ENCODE measurements around the gene IFITM10.

DNA sequence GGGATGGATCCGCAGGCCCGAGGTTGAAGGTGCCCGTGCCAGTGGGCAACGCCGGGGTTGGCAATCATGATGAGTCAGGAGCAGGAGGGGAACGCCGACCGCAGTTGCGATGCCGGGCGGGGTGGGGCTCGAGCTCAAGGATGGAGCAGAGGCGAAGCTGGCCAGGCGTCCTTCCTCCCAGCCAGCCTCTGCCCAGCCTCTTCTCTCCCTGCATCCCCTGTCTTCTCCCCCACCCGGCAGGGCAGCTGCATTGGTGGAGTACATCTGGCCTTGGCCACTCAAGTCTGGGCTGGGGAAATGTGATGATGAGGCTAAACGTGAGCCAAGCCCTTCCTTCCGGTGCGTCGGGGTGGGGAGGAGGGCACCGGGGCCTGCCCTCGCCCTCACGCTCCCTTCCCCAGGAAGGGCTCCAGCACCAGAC, 3.9 kb downstream of the IFITM10 start:
- TF ChIP-seq, protein P1, sequence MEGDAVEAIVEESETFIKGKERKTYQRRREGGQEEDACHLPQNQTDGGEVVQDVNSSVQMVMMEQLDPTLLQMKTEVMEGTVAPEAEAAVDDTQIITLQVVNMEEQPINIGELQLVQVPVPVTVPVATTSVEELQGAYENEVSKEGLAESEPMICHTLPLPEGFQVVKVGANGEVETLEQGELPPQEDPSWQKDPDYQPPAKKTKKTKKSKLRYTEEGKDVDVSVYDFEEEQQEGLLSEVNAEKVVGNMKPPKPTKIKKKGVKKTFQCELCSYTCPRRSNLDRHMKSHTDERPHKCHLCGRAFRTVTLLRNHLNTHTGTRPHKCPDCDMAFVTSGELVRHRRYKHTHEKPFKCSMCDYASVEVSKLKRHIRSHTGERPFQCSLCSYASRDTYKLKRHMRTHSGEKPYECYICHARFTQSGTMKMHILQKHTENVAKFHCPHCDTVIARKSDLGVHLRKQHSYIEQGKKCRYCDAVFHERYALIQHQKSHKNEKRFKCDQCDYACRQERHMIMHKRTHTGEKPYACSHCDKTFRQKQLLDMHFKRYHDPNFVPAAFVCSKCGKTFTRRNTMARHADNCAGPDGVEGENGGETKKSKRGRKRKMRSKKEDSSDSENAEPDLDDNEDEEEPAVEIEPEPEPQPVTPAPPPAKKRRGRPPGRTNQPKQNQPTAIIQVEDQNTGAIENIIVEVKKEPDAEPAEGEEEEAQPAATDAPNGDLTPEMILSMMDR (IDR thresholded peaks at IDR 0.05; ENCODE audit: insufficient read depth, low read length, poor library complexity, severe bottlenecking) = no peak
- TF ChIP-seq EZH2phosphoT487 (conservative IDR thresholded peaks at IDR 0.05; ENCODE audit: low read length) = no peak
